ENCODE measurements around the gene MKI67. TPM values are rescaled to one million over a fixed set of nuclear protein-coding genes. Genes with fewer than 3 reads are reported as not detected.

MKI67 gene
- total and polyA plus RNA-seq, 2 donors from 2014 or later, result 0.04 to 2.4 TPM

GRCh38 chr10:128102480-128103228 is 23.6 kb downstream of the MKI67 start:
- Histone ChIP-seq H3K27me3 (ENCODE audit: control insufficient read depth, insufficient read depth, low read length) (no peaks in the 10 kb centered on the region), H3K4me3 (ENCODE audit: low read length in 3 of 3) (no peak overlapping the region), H3K9ac (ENCODE audit: low read length in 3 of 3) (no peak overlapping the region), H3K27ac (ENCODE audit: low read depth in 2 of 2, low read length in 2 of 2) (no peak overlapping the region), H3K4me1 (ENCODE audit: control insufficient read depth in 2 of 3, insufficient read depth in 2 of 3, low read depth in 1 of 3, low read length in 3 of 3) (no peaks in the 10 kb centered on the region), H3K9me3 (ENCODE audit: control insufficient read depth in 2 of 3, insufficient read depth in 1 of 3, low read length in 3 of 3) (no peaks in the 10 kb centered on the region), H3K36me3 (ENCODE audit: control insufficient read depth in 2 of 3, insufficient read depth in 3 of 3, low read length in 3 of 3) (peaks cover 0 to 4% (median 0%) of the 10 kb centered on the region in 3 donors)
- no peak for DNase-seq
- intact Hi-C loops (cut with DNase I), result no loop called here
- no peak for TF ChIP-seq CTCF (IDR thresholded peaks at IDR 0.05; ENCODE audit: borderline replicate concordance, extremely low read depth, insufficient read depth)
- FAIRE-seq, result no peak

- no peak for DNase-seq
- Histone ChIP-seq H3K9ac (ENCODE audit: low read length in 3 of 3) (no peak overlapping the region), H3K27ac (ENCODE audit: low read depth in 2 of 2, low read length in 2 of 2) (no peak overlapping the region), H3K4me3 (ENCODE audit: low read length in 3 of 3) (no peak overlapping the region), H3K9me3 (ENCODE audit: control insufficient read depth in 2 of 3, insufficient read depth in 1 of 3, low read length in 3 of 3) (no peaks in the 10 kb centered on the region), H3K4me1 (ENCODE audit: control insufficient read depth in 2 of 3, insufficient read depth in 2 of 3, low read depth in 1 of 3, low read length in 3 of 3) (no peaks in the 10 kb centered on the region), H3K36me3 (ENCODE audit: control insufficient read depth in 2 of 3, insufficient read depth in 3 of 3, low read length in 3 of 3) (peaks cover 0 to 4% (median 0%) of the 10 kb centered on the region in 3 donors), H3K27me3 (ENCODE audit: control insufficient read depth, insufficient read depth, low read length) (no peaks in the 10 kb centered on the region)
- intact Hi-C loops (cut with DNase I), result no loop called here
- no peak for FAIRE-seq
- TF ChIP-seq CTCF (IDR thresholded peaks at IDR 0.05; ENCODE audit: borderline replicate concordance, extremely low read depth, insufficient read depth), result no peak
These were observed 24.3 kb downstream of the MKI67 start for GRCh38 chr10:128101901-128102300.

GRCh38 chr10:128099901-128100300 is 26.3 kb downstream of the MKI67 start:
- FAIRE-seq, result no peak
- intact Hi-C loops (cut with DNase I), result no loop called here
- no peak for TF ChIP-seq CTCF (IDR thresholded peaks at IDR 0.05; ENCODE audit: borderline replicate concordance, extremely low read depth, insufficient read depth)

More at GRCh38 chr10:128099901-128100300, 26.3 kb downstream of the MKI67 start:
- DNase-seq, result no peak
- H3K27ac ChIP-seq (ENCODE audit: low read depth in 2 of 2, low read length in 2 of 2), result no peak overlapping the region
- H3K9ac ChIP-seq (ENCODE audit: low read length in 3 of 3), result no peak overlapping the region
- no peaks in the 10 kb centered on the region for H3K9me3 ChIP-seq (ENCODE audit: control insufficient read depth in 2 of 3, insufficient read depth in 1 of 3, low read length in 3 of 3)
- no peaks in the 10 kb centered on the region for H3K27me3 ChIP-seq (ENCODE audit: control insufficient read depth, insufficient read depth, low read length)
- H3K4me1 ChIP-seq (ENCODE audit: control insufficient read depth in 2 of 3, insufficient read depth in 2 of 3, low read depth in 1 of 3, low read length in 3 of 3), result no peaks in the 10 kb centered on the region
- no peak overlapping the region for H3K4me3 ChIP-seq (ENCODE audit: low read length in 3 of 3)
- peaks cover 0 to 2% (median 0%) of the 10 kb centered on the region in 3 donors for H3K36me3 ChIP-seq (ENCODE audit: control insufficient read depth in 2 of 3, insufficient read depth in 3 of 3, low read length in 3 of 3)
